COLO668 (cell line): ENCODE results near the gene HDAC7.

ENCODE experiments used
- DNase-seq: peaks from one replicate; lab custom pipeline; 2025; ENCODE audit not compliant: unreplicated experiment; lab: John Stamatoyannopoulos, UW

The HDAC7 gene

DNA sequence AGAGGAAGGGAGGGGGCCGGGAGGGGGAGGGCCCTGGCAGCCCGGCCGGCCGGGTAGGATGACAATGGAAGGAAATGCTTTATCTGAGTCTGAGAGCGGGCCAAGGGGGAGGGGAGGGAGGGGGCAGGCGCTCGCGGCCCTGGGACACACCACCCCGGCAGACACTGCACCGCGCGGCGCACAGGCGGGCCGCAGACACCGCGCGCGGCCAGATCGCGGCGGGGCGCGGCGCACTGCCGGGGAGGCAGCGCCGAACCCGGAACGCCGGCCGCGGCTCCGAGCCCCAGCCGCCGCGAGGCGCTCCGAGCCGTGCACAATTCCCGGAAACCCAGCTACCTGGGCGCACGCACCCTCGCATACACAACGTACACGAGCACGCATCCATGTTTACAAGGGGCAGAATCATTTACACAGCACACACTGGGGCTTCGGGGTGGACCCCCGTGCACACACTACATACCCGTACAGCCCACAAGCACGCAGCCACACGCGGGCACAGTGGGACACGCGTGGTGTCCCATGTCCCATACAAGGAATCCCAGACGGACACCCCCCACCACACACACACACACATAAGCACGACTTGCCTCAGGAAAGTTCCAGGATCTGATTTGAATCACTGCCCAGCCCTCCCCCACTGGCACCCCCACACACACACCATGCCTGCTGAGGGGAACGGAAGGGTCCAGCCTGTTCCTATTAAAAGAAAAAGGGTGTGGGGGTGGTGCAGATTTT is at the start of gene HDAC7:
Gene HDAC7 (minus strand): TSS at position 8 of the 735 bp plus-strand sequence. CDS start 118 bp downstream, outside the sequence.
- DNase-seq, result peak; percentile 69

DNA sequence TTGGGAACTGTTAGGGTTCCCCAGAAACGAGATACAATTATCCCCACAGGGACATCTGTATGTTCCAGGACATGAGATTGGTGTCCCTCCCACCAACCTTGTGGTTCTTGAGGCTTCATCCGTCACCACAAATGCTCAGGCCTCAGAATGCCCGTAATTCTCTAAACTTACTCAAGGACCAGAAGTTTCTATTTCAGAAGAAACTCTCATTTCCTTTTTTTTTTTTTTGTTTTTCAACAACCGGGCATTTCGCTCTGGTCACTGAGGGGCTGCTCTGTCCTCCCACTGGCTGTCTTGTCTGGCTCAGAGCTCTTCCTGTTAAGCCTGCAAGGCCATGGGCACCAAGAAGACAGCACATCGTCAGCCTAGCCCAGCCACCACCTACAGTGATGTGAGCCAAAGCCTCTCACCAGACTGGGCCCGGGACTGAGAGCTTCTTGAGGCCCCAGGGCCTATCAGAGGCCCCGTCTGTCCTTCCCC is 48.9 kb upstream of the HDAC7 start:
- DNase-seq, result no peak

DNA sequence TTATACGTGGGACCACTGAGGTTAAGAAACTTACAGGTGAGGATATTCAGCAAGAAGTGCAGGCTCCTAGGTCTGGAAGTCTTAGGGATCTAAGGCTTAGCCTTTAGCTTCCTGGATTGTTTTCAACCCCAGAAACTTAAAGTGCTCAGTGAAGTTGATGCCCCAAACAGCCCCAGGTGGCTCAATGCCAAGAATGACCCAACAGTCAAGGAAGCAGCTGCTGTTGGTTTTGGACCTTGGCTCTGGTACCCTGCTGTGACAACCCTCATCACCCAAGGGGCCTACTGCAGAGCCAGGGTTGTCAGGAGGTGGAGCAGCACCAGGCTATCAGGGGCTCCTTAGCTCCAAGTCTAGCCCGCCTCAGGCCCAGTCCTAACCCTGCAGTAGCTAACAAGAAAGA is 48.3 kb upstream of the HDAC7 start:
- DNase-seq, result no peak

DNA sequence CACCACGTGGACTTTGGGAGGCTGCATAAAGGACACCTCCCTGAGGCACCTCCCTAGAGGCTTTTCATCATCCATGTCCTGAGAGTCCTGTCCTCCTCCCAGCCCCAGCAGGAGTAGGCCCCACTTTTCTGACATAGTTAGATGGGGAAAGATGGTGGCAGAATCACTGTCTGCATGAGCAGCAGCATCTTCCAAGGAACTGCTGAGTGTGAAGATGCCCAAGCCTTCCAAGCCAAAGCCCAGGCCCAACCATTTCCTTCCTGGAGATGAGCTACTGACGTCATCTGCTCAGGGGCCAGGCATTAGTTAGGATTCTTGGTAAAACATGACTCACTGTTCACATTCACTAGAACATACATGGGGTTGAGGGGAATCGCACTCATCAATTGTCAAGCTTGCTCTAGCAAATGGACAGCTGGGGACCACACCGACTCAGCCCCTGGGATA is 47.8 kb upstream of the HDAC7 start:
- no peak for DNase-seq

DNA sequence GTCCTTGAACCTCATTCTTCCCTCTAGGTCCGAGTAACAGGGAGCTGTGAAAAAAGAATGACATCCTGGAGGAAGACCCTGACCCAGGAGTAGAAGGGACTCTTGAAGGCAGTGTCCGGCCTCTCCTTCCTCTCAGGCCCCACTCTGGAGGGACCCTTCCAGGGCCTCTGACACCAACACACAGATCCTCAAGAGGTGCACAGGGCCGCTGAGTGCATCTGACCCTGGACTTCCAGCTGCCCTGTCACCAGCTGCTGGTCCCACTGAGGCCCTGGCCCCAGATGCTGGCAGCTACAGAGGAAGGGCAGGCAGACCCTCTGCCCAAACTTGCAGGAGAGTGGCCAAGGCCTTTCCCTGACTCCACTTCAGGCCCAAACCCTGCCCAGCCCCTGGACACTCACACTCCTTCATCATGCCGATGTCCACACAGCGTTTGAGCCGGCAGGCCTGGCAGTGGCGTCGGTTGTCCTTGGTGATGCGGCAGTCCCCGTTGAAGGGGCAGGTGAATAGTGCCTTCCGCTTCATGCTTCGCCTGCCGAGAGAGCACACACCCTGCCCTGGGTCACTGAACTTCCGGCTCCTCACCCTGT is 45.0 kb upstream of the HDAC7 start:
- DNase-seq, result no peak

DNA sequence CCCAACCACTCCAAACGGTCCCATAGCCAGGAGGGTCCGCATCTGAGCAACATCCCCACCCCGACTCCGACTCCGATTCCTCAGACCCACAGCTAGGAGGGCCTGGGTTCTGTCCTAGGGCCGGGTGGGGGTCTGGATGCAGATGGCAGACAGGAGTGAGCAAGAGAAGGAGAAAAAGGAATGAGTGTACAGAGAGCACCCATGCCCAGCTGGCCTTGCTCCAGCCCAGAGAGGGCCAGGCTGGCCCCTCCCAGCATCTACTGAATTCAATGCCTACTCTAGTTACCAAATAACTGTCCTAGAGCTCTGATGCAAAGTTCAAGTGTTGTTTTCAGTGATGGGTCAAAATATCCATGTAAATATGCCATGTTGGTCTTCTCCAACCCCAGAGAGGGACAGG is 44.3 kb upstream of the HDAC7 start:
- DNase-seq, result no peak

DNA sequence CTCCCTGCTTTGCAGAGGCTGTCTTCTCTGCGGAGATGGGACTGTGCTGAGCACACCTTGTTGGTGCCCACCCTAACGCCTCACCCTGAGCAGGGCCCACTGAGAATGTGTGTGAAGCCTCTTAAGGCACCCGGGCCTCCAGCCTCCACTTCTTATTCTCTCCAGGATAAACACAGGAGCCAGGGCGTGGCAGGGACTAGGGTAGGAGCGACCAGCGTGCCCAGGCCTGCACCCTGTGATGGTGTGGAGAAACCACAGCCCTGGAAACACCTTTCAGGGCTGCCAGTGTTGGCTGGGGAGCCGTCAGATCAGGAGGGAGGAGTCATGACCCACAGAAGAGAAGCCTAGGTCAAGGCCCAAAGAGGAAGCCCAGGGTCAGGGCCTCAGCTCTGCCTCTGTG is 43.8 kb upstream of the HDAC7 start:
- DNase-seq, result no peak

DNA sequence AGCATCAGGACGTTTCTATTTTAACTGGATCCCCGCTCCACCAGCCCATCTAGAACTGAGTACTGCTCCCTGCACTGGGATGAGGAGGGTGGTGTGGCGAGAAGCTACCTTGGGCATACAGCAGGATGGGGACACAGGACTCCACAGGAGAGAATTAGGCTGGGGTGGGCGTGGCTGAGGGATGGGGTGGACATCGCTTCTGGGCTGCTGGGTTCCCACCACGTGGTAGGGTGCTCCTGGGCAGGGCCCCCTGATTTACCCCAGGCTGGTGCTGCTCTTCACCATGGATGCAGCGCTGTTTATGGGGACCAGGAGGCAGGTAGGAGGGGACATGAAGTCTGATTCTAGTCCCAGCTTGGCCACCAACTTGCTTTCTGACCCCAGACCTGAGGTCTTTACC is 43.2 kb upstream of the HDAC7 start:
- DNase-seq, result no peak

DNA sequence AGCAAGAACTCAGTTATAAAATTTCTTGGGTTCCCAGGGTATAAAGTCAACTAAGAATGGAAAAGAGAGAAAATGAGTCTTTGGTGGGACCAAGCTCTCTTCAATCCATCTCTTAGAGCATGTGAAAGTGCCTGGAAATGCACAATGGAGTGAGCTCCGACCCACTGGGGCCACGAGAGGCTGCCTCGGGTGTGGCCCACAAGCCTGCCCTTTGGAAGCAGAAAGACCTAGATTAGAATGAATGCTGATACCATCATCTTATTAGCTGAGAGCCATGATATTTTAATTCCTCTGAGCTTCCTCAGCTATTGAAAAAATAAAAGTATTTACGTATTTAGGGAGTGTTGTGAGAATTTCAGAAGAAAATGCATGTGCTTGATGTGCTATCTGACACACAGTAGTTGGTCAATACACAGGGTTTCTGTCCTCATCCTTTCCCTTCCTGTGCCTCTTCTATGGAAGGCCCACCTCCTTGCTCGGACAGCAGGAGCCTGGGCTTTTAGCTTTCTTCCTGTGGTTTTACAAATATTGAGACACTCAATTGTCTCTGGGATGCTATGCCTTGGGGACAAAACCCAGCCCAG is 42.6 kb upstream of the HDAC7 start:
- no peak for DNase-seq

DNA sequence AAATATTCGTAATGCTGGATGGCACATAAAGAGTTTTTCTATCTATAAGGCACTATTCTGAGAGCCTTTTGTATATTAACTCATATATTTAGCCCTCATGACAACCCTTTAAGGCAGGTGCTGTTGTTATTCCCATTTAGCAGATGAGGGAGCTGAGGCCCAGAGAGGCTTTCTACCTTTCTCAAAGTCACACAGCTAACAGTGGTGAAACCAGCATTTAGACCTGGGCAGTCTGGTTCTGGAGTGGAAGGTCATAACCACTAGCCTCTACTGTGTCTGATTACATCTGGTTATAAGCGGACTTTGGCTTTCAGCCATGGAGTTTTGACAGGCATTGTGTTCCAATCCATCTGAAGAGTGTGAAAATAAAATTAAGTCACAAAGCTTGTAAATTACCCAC is 41.2 kb upstream of the HDAC7 start:
- no peak for DNase-seq

DNA sequence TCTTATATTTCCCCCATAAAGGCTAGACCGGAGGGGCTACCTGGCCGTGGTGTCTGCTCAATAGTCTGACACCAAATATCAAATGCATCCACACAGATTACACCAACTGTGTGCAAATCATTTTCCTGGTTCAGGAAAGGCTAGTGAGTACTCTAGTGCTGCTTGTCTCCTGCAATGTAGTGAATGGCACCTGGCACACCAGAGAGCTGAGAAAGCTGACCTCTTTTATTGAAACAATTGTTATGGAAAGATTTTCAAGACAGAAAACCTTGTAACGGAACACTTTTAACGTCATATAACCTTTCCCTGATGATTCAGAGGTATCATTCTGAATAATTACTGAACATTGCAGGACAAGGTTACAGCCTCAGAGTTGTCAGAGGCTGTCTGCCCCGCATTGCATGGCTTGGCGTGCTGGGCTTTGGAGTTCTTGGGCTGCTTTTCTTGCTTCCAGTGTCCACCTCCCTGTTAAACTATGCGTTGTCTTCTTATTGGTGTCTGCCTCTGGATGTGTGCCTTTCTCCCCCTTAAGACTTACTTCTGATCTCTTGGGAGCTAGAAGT is 40.7 kb upstream of the HDAC7 start:
- no peak for DNase-seq

DNA sequence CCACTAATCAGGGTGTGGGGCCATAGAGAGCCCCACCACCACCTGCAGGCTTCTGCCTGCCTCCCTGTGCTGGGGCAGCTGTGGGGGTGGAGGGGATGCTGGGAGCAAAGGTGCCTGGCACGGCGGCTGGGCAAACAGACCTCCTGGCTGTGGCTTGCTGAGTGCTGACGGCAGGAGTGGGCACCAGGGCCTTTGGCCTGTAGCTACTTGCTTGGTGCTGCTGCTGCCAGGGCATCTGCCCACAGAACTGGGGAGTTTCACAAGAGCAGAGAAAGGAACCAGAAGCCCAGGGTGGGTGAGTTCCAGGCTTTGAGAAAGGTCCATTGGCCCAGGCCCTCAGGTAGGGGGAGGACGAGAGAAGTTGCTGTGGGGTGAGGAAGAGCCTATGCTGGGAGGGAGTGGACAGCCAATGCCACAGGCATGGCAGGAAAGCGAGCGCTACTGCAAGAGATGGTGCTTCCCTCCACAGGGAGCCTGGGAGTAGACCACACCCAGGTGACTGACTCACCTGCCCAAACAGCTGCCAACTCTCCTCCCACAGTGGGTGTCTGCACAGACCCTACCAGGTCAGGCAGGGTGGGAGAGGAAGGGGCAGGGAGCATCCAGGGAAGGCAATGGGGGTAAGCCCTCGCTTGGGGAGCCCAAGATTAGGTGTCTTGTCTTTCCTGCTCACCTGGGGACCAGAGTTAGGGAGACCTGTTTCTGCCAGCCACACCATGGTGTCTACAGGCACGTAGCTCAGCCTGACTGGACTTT is 39.0 kb upstream of the HDAC7 start:
- DNase-seq, result no peak

DNA sequence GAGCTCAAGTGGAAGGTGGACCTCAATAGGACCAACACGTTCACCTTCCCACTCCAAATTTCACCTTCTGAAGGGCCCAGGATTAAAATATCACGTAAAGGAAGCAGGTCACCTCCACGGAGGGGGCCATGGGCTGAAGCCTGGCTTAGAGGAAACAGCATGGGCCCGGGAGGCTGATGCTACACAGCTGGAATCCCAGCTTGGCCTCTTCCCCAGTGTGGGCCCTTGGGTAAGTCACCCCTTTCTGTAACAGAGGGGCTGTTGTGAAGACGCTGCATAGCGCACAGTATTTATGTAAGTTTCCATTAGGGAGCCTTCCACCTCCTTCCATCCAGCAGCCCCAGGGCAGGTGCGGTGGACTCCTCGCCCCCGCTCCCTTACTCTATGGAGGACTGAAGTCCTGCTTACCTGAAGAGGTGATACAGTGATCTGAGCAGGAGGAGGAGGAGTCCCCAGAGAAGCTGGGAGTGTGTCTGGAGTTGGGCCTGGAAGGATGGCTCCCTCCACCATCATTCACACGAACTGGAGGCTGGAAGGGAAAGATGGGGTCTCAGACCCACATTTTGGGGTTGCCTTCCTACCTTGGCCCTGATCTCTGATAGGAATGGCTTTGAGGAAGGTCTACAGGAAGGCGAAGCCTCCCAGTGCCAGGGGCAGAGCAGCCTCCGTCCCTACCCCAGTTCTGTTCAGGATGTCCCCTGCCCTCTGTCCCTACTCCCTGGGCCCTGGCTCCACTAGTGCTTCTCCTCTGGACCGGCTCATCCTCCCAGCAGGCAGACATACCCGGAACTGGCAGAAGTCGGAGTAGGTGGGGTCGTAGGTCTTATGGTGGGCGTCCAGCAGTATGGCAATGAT is 37.2 kb upstream of the HDAC7 start:
- no peak for DNase-seq

DNA sequence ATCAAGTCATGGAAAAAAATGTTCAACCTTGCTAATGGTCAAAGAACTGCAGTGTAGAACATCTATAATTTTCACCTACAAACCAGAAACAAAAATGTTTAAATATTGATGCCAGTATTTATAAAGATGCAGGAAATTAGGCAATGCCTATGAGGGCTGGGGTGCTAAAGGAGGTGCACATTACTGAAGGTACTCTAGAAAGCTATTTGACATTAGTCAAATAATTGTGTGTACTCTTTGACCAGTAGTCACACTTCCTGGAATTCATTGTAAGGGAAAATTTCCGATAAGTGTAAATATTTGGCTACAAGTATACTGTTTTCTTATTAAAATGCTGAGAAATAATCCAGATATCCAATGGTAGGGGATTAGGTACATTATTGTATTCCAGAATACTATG is 36.4 kb upstream of the HDAC7 start:
- no peak for DNase-seq

DNA sequence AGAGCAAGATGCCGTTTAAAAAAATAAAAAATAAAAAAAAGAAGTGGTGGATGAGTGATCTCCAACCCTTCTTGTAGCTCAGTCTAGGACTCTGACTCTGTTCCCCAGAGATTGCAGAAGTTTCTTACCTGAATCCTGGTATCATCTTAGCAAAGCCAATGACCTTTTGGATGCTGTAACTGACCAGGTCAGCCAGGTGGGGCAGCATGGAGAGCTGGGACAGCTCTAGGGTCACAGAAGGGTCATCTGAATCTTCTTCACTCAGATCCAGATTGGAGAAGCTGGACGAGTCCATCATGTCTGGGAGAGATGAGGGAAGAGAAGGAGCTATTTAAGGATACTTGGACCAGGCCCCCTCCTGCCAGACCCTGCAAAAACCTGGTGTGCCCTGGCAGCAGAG is 35.8 kb upstream of the HDAC7 start:
- no peak for DNase-seq

DNA sequence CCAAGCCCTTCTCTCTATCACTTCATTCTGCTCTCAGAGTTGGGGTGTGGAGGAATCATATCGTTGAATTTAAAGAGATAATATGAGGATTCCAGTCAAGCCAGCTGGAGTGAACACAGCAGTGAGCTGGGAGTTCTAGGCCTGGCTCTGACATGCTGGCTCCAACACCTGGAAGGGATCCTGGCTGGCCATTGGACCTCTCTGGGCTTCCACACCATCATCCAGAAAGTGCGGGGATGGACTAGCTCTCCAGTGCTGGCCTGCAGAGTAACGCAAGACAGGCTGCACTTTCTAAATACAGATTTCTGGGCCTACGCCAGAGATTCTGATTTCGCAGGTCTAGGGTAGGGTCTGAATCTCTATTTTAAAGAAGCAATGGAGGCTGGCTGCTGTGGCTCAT is 34.8 kb upstream of the HDAC7 start:
- DNase-seq, result no peak

DNA sequence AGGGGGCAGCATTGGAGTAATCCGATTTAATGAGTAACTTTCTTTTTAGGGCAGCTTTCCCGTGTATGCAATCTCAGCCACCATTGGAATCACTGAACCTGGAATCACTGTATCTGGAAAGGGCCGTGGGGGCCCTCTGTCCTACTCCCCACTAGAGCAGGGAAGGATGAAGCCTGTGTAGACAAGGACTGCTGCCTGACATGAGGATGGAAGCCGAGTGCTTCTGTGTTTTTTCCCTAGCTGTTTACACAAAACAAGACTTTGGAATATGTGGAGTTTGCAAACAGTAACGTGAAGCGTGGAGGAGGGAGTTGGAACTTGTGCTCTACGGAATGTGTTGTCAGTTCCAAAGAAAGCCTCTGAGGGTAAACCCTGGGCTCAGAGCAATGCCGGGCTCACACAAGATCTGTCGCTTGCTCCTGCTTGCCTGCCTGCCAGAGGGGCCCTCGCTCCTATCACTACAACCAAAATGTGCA is 32.4 kb upstream of the HDAC7 start:
- DNase-seq, result no peak

DNA sequence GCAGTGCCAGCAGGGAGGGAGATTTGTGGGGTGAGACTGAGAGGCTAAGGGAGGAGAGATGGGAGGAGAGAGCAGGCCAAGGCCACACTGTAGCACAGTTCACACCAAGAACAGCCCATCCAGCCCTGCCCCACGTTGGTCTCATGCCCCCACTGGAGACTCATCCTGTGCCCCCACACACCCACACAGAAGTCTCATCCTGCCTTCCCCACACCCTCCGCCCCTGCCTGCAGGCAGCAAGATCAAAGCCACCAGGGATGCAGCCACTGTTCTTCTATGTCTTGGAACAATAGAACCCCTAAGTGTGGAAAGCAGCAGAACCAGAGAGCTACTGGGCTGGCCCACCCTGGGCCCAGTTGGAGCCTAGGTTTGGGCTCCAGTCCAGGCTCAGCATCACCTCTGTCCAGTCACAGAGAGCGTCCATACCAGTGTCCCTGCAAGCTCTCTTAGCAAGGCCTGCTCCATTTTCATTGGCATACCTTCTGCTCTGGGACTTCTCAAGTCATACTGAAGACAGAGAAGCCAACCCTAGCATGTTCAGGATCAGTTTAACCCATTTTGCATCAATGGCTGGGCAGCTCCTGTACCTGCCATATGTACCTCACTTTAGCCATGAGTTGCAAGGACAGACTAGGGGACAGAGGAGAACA is 31.7 kb upstream of the HDAC7 start:
- DNase-seq, result no peak

DNA sequence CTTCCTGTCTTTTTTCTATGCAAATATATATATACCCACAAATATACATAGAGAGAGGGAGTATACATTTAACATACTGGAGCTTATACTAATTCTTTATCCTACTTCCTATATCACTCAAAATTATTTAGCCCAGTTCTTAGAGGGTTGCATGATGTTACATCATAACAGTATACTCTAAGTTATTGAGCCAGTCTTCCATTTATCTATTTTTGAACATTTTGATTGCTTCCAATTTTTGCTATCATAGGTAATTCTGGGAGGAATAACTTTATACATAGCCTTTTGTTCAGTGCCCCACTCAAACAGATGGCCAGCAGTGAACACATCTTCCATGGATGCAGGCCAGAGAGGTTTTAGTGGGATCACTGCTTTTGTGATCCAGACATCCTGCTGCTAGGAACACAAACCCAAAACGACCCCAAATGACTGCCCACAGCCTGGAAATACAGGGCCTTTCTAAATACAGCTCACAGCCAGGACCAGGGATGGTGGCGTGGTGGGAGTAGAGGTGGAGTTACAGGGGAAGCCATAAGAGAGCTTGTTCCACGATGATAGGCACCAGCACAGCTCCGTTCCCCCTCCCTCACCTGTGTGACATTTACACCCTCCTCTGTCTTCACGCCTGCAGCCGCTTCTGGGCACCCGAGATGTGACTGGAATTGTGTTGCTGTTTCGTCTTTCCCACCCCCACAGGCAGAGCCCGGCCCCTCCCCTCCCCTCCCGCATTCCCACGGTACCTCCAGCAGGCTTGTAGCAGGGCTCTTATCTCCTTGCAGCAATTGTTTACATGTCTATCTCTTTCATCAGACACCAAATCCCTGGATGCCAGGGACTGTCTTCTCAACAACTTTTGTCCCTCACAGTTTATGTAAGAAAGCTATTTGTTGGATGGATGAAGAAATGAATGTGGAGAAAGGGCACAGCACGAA is 30.7 kb upstream of the HDAC7 start:
- DNase-seq, result no peak
